ENCODE measurements around the gene KIF22.
A peak's percentile ranks its signal among the peaks of the same experiment; 100 is the strongest.
"Not testable (repeated sequence)": the region's sequence is repeated elsewhere in the genome, so short reads cannot be mapped to it uniquely, and the experiment has no call there.

Gene KIF22

DNA sequence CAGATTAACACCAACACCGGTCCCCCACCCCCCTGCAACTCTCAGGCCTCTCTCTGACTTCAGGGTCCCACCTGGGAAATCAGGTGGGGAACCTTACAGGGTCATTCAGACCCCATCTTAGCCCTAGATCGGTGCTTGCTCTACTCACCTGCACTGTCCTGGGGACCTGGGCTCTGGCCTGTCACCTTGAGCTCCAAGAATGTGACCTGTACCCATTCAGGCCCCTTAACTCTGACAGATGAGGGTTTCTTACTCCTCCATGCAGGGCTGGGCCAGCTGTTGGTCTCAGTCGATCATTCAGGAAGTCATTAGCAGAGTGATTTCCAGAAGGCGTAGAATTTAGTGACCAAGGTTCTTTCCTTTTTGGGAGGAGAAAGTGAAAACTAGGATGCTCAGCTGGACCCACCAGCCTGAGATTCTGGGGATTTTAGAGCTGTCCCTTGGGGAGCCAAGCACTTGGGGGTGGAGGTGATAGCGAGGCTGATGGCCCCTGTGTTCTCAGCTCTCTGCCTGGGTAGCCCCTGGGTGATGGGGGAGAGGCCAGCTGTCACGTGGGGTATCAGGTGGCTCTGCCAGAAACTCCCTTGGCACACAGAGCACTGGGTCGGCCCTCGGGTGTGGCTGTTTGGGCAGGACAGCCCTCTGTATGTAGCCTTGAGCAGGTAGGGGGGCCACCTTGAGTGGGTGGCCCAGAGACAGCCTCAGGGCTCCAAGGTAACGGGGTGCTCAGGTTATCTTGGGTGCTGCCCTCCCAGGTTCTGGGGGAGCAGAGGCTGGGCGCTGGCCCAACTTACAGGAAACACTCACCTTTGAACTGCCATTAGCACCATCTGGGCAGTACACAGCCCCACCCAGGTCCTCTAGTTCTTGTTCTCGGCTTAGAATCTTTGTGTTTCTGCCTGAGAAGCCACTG, 30.4 kb downstream of the KIF22 start:
- Mint-ChIP-seq H3K27me3 (no peaks in the 10 kb centered on the region), H3K27ac (peak overlapping the region; percentile 94), H3K9me3 (no peaks in the 10 kb centered on the region), H3K36me3 (peaks cover 15% of the 10 kb centered on the region), H3K4me1 (peaks cover 45% of the 10 kb centered on the region), H3K4me3 (peak overlapping the region; percentile 96)
- ATAC-seq (ENCODE audit: low read depth): peak; percentile 62
- peak in 1 of 2 donors; percentile 45 for DNase-seq (ENCODE audit: low spot score in 2 of 2)

GRCh38 chr16:29821643-29822115, 31.1 kb downstream of the KIF22 start:
- no peak for DNase-seq (ENCODE audit: low spot score in 2 of 2)
- Mint-ChIP-seq H3K4me3 (peak overlapping the region; percentile 96), H3K36me3 (peaks cover 15% of the 10 kb centered on the region), H3K9me3 (no peaks in the 10 kb centered on the region), H3K27me3 (no peaks in the 10 kb centered on the region), H3K27ac (peak overlapping the region; percentile 94), H3K4me1 (peaks cover 45% of the 10 kb centered on the region)
- no peak for ATAC-seq (ENCODE audit: low read depth)

GRCh38 chr16:29824589-29825144, 34.1 kb downstream of the KIF22 start:
- Mint-ChIP-seq H3K27ac (peak overlapping the region; percentile 41), H3K27me3 (no peaks in the 10 kb centered on the region), H3K4me3 (no peak overlapping the region), H3K9me3 (no peaks in the 10 kb centered on the region), H3K4me1 (peaks cover 30% of the 10 kb centered on the region), H3K36me3 (peaks cover 1% of the 10 kb centered on the region)
- DNase-seq (ENCODE audit: low spot score in 2 of 2): no peak
- no peak for ATAC-seq (ENCODE audit: low read depth)

GRCh38 chr16:29825145-29826044, 34.8 kb downstream of the KIF22 start:
- Mint-ChIP-seq H3K4me1 (peaks cover 27% of the 10 kb centered on the region), H3K27ac (peak overlapping the region; percentile 41), H3K4me3 (no peak overlapping the region), H3K27me3 (no peaks in the 10 kb centered on the region), H3K9me3 (no peaks in the 10 kb centered on the region), H3K36me3 (peaks cover 2% of the 10 kb centered on the region)
- no peak for DNase-seq (ENCODE audit: low spot score in 2 of 2)
- no peak for ATAC-seq (ENCODE audit: low read depth)

- Mint-ChIP-seq H3K9me3 (no peaks in the 10 kb centered on the region), H3K27me3 (no peaks in the 10 kb centered on the region), H3K36me3 (peaks cover 6% of the 10 kb centered on the region), H3K4me3 (no peak overlapping the region), H3K4me1 (peaks cover 20% of the 10 kb centered on the region), H3K27ac (no peak overlapping the region)
- DNase-seq (ENCODE audit: low spot score in 2 of 2) (no peak), ATAC-seq (ENCODE audit: low read depth) (no peak)
These were observed 35.8 kb downstream of the KIF22 start for GRCh38 chr16:29826342-29826695.

- H3K4me1 Mint-ChIP-seq: peaks cover 8% of the 10 kb centered on the region
- H3K36me3 Mint-ChIP-seq: peaks cover 16% of the 10 kb centered on the region
These were observed 40.2 kb downstream of the KIF22 start for GRCh38 chr16:29830774-29831173.

GRCh38 chr16:29831490-29831889, 40.9 kb downstream of the KIF22 start:
- H3K4me3 Mint-ChIP-seq: no peak overlapping the region
- no peak for ATAC-seq (ENCODE audit: low read depth)
- no peak overlapping the region for H3K27ac Mint-ChIP-seq
- peaks cover 8% of the 10 kb centered on the region for H3K4me1 Mint-ChIP-seq
- DNase-seq (ENCODE audit: low spot score in 2 of 2): no peak
- peaks cover 16% of the 10 kb centered on the region for H3K36me3 Mint-ChIP-seq
- H3K9me3 Mint-ChIP-seq: no peaks in the 10 kb centered on the region
- no peaks in the 10 kb centered on the region for H3K27me3 Mint-ChIP-seq

More at GRCh38 chr16:29830774-29831173, 40.2 kb downstream of the KIF22 start:
- H3K9me3 Mint-ChIP-seq: no peaks in the 10 kb centered on the region
- no peak for DNase-seq (ENCODE audit: low spot score in 2 of 2)
- no peak overlapping the region for H3K4me3 Mint-ChIP-seq
- no peaks in the 10 kb centered on the region for H3K27me3 Mint-ChIP-seq
- H3K27ac Mint-ChIP-seq: no peak overlapping the region
- no peak for ATAC-seq (ENCODE audit: low read depth)

- H3K36me3 Mint-ChIP-seq: peaks cover 22% of the 10 kb centered on the region
- H3K4me3 Mint-ChIP-seq; H3K27ac Mint-ChIP-seq; H3K9me3 Mint-ChIP-seq; H3K27me3 Mint-ChIP-seq; ATAC-seq (ENCODE audit: low read depth); H3K4me1 Mint-ChIP-seq; DNase-seq (ENCODE audit: low spot score in 2 of 2): not testable (repeated sequence)
These were observed 42.7 kb downstream of the KIF22 start for GRCh38 chr16:29833219-29833618.

GRCh38 chr16:29834079-29834478, 43.5 kb downstream of the KIF22 start:
- Mint-ChIP-seq H3K36me3 (peaks cover 22% of the 10 kb centered on the region), H3K9me3 (no peaks in the 10 kb centered on the region), H3K27ac (no peak overlapping the region), H3K4me3 (no peak overlapping the region), H3K27me3 (no peaks in the 10 kb centered on the region), H3K4me1 (peaks cover 4% of the 10 kb centered on the region)
- ATAC-seq (ENCODE audit: low read depth) (no peak), DNase-seq (ENCODE audit: low spot score in 2 of 2) (no peak)

DNA sequence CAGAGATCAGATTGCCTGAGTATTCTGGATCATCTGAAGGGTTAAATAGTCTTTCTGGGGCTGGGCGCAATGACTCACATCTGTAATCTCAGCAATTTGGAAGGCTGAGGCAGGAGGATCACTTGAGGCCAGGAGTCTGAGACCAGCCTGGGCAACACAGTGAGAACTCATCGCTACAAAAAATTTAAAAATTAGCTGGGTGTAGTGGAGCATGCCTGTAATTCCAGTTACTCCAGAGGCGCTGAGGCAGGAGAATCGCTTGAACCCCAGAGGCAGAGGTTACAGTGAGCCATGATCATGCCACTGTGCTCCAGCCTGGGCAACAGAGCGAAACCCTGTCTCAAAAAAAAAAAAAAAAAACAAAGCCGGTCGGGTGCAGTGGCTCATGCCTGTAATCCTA, 45.4 kb downstream of the KIF22 start:
- Mint-ChIP-seq H3K4me3 (no peak overlapping the region), H3K9me3 (no peaks in the 10 kb centered on the region), H3K4me1 (no peaks in the 10 kb centered on the region), H3K27ac (no peak overlapping the region), H3K27me3 (no peaks in the 10 kb centered on the region), H3K36me3 (peaks cover 26% of the 10 kb centered on the region)
- DNase-seq (ENCODE audit: low spot score in 2 of 2) (no peak), ATAC-seq (ENCODE audit: low read depth) (no peak)

DNA sequence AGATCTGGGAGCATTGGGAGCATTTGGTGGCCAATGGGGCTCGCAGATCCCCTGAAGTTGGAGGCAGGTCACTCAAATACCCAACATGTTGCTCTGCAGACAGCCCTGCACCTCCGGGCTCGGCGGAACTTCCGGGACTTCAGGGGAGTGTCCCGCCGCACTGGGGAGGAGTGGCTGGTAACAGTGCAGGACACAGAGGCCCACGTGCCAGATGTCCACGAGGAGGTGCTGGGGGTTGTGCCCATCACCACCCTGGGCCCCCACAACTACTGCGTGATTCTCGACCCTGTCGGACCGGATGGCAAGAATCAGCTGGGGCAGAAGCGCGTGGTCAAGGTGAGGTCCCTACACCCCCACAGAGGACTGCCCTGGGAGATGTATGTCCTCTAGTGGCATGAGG, 46.1 kb downstream of the KIF22 start:
- no peak overlapping the region for H3K4me3 Mint-ChIP-seq
- no peaks in the 10 kb centered on the region for H3K4me1 Mint-ChIP-seq
- H3K9me3 Mint-ChIP-seq: no peaks in the 10 kb centered on the region
- no peaks in the 10 kb centered on the region for H3K27me3 Mint-ChIP-seq
- DNase-seq (ENCODE audit: low spot score in 2 of 2): no peak
- H3K27ac Mint-ChIP-seq: no peak overlapping the region
- ATAC-seq (ENCODE audit: low read depth): no peak
- peaks cover 27% of the 10 kb centered on the region for H3K36me3 Mint-ChIP-seq

- ATAC-seq (ENCODE audit: low read depth) (no peak), DNase-seq (ENCODE audit: low spot score in 2 of 2) (no peak)
- Mint-ChIP-seq H3K9me3 (no peaks in the 10 kb centered on the region), H3K4me1 (no peaks in the 10 kb centered on the region), H3K27ac (no peak overlapping the region), H3K27me3 (no peaks in the 10 kb centered on the region), H3K4me3 (no peak overlapping the region), H3K36me3 (peaks cover 23% of the 10 kb centered on the region)
These were observed 47.3 kb downstream of the KIF22 start for GRCh38 chr16:29837841-29838240.

- Mint-ChIP-seq H3K27ac (no peak overlapping the region), H3K9me3 (no peaks in the 10 kb centered on the region), H3K4me3 (no peak overlapping the region), H3K27me3 (no peaks in the 10 kb centered on the region), H3K36me3 (peaks cover 23% of the 10 kb centered on the region), H3K4me1 (no peaks in the 10 kb centered on the region)
- DNase-seq (ENCODE audit: low spot score in 2 of 2) (no peak), ATAC-seq (ENCODE audit: low read depth) (no peak)
These were observed 49.3 kb downstream of the KIF22 start for GRCh38 chr16:29839822-29840221.

DNA sequence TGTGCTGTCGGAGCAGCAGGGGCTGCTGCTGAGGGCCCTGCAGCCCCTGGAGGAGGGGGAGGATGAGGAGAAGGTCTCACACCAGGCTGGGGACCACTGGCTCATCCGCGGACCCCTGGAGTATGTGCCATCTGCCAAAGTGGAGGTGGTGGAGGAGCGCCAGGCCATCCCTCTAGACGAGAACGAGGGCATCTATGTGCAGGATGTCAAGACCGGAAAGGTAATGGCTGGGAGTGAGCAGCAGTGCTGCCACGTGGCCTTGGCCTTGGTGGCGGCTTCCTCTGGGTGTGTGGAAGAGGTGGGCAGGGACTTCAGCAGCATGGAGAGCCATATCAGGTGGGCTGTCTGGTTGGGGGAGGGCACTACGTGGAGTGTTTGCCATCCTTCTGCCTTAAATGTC, 49.7 kb downstream of the KIF22 start:
- DNase-seq (ENCODE audit: low spot score in 2 of 2): no peak
- H3K9me3 Mint-ChIP-seq: no peaks in the 10 kb centered on the region
- no peak overlapping the region for H3K27ac Mint-ChIP-seq
- H3K4me1 Mint-ChIP-seq: no peaks in the 10 kb centered on the region
- H3K4me3 Mint-ChIP-seq: no peak overlapping the region
- ATAC-seq (ENCODE audit: low read depth): no peak
- H3K27me3 Mint-ChIP-seq: no peaks in the 10 kb centered on the region
- peaks cover 24% of the 10 kb centered on the region for H3K36me3 Mint-ChIP-seq
